Stimulated activated naive CD8-positive, alpha-beta T cell treated with anti-CD3 and anti-CD28 coated beads, Interleukin-15, amount 100 ng/mL, for 72 hours (primary cell): Measurements from ENCODE around the gene METTL24.
A peak's percentile ranks its signal among the peaks of the same experiment; 100 is the strongest.
"Not testable (repeated sequence)": the region's sequence is repeated elsewhere in the genome, so short reads cannot be mapped to it uniquely, and the experiment has no call there.

Experiments
- ATAC-seq: fragments of 150-1000 bp; cut with Tn5 transposase; 2 replicates; pipeline ENCODE4 v1.10.0; 2021; ENCODE audit warnings: mild to moderate bottlenecking, moderate library complexity
- DNase-seq, 2 donors: peaks; one replicate each; pipeline ENCODE4 v3.0.0; 2021 to 2022
- H3K27ac Mint-ChIP-seq, 2 donors: one replicate each; pipeline ENCODE4 v1.8.0; 2022; ENCODE audit warnings: mild to moderate bottlenecking in 2 of 2, mixed read lengths in 2 of 2, moderate library complexity in 2 of 2
- H3K27me3 Mint-ChIP-seq: one replicate; pipeline ENCODE4 v1.8.0; 2022; ENCODE audit warnings: mixed read lengths
- H3K4me1 Mint-ChIP-seq: one replicate; pipeline ENCODE4 v1.8.0; 2022; ENCODE audit warnings: mild to moderate bottlenecking, mixed read lengths
- H3K4me3 Mint-ChIP-seq, 2 donors: one replicate each; pipeline ENCODE4 v1.8.0; 2022; ENCODE audit warnings: mild to moderate bottlenecking in 2 of 2, mixed read lengths in 2 of 2, moderate library complexity in 1 of 2
- H3K9me3 Mint-ChIP-seq, 2 donors: one replicate each; pipeline ENCODE4 v1.8.0; 2022; ENCODE audit warnings: mixed read lengths in 2 of 2

METTL24 gene

GRCh38 chr6:110317646-110318045, 40.5 kb downstream of the METTL24 start:
- no peak for ATAC-seq
- no peaks in the 10 kb centered on the region for H3K9me3 Mint-ChIP-seq
- no peak overlapping the region for H3K4me3 Mint-ChIP-seq
- no peaks in the 10 kb centered on the region for H3K27me3 Mint-ChIP-seq
- H3K4me1 Mint-ChIP-seq, result no peaks in the 10 kb centered on the region
- no peak for DNase-seq
- no peak overlapping the region for H3K27ac Mint-ChIP-seq

GRCh38 chr6:110317189-110317588, 41.0 kb downstream of the METTL24 start:
- DNase-seq (no peak), ATAC-seq (no peak)
- Mint-ChIP-seq H3K27me3 (no peaks in the 10 kb centered on the region), H3K9me3 (no peaks in the 10 kb centered on the region), H3K4me3 (no peak overlapping the region), H3K4me1 (no peaks in the 10 kb centered on the region), H3K27ac (no peak overlapping the region)

GRCh38 chr6:110315869-110316398, 42.2 kb downstream of the METTL24 start:
- H3K4me1 Mint-ChIP-seq, result no peaks in the 10 kb centered on the region
- DNase-seq, result no peak
- no peak overlapping the region for H3K27ac Mint-ChIP-seq
- no peaks in the 10 kb centered on the region for H3K9me3 Mint-ChIP-seq
- no peaks in the 10 kb centered on the region for H3K27me3 Mint-ChIP-seq
- no peak overlapping the region for H3K4me3 Mint-ChIP-seq
- ATAC-seq, result no peak

GRCh38 chr6:110315207-110315868, 42.8 kb downstream of the METTL24 start:
- H3K4me1 Mint-ChIP-seq, result no peaks in the 10 kb centered on the region
- DNase-seq (no peak), ATAC-seq (no peak)
- H3K27me3 Mint-ChIP-seq, result no peaks in the 10 kb centered on the region
- H3K9me3 Mint-ChIP-seq, result peaks cover 0 to under 1% of the 10 kb centered on the region in 2 donors
- no peak overlapping the region for H3K27ac Mint-ChIP-seq
- no peak overlapping the region for H3K4me3 Mint-ChIP-seq

GRCh38 chr6:110310861-110311446, 47.2 kb downstream of the METTL24 start:
- no peak overlapping the region for H3K27ac Mint-ChIP-seq
- peaks cover 9 to 14% of the 10 kb centered on the region in 2 donors for H3K9me3 Mint-ChIP-seq
- ATAC-seq, result no peak
- H3K4me1 Mint-ChIP-seq, result no peaks in the 10 kb centered on the region
- no peaks in the 10 kb centered on the region for H3K27me3 Mint-ChIP-seq
- no peak for DNase-seq
- no peak overlapping the region for H3K4me3 Mint-ChIP-seq

- H3K9me3 Mint-ChIP-seq, result peaks cover 9 to 14% of the 10 kb centered on the region in 2 donors
- not testable (repeated sequence) for ATAC-seq, H3K4me3 Mint-ChIP-seq, H3K4me1 Mint-ChIP-seq, H3K27me3 Mint-ChIP-seq, H3K27ac Mint-ChIP-seq, DNase-seq
Measured at GRCh38 chr6:110309432-110309831, 48.7 kb downstream of the METTL24 start.

GRCh38 chr6:110307368-110307767, 50.8 kb downstream of the METTL24 start:
- no peak overlapping the region for H3K27ac Mint-ChIP-seq
- ATAC-seq (no peak), DNase-seq (no peak)
- no peaks in the 10 kb centered on the region for H3K27me3 Mint-ChIP-seq
- no peaks in the 10 kb centered on the region for H3K4me1 Mint-ChIP-seq
- H3K4me3 Mint-ChIP-seq, result no peak overlapping the region
- peaks cover 9 to 14% of the 10 kb centered on the region in 2 donors for H3K9me3 Mint-ChIP-seq

GRCh38 chr6:110305832-110306231, 52.3 kb downstream of the METTL24 start:
- H3K27me3 Mint-ChIP-seq, H3K4me1 Mint-ChIP-seq, H3K4me3 Mint-ChIP-seq, ATAC-seq, DNase-seq, H3K27ac Mint-ChIP-seq: not testable (repeated sequence)
- H3K9me3 Mint-ChIP-seq, result peaks cover 9 to 14% of the 10 kb centered on the region in 2 donors

GRCh38 chr6:110303692-110304091, 54.5 kb downstream of the METTL24 start:
- H3K27ac Mint-ChIP-seq, result not testable (repeated sequence)

GRCh38 chr6:110298916-110299315, 59.2 kb downstream of the METTL24 start:
- ATAC-seq, result no peak
- H3K4me3 Mint-ChIP-seq, result no peak overlapping the region
- no peaks in the 10 kb centered on the region for H3K9me3 Mint-ChIP-seq
- H3K27ac Mint-ChIP-seq, result no peak overlapping the region
- no peaks in the 10 kb centered on the region for H3K27me3 Mint-ChIP-seq
- peaks cover 14% of the 10 kb centered on the region for H3K4me1 Mint-ChIP-seq
- no peak for DNase-seq

More at GRCh38 chr6:110303692-110304091, 54.5 kb downstream of the METTL24 start:
- not testable (repeated sequence) for ATAC-seq, DNase-seq, H3K4me3 Mint-ChIP-seq, H3K9me3 Mint-ChIP-seq, H3K4me1 Mint-ChIP-seq, H3K27me3 Mint-ChIP-seq

- H3K4me1 Mint-ChIP-seq, result peaks cover 14% of the 10 kb centered on the region
- H3K27me3 Mint-ChIP-seq, result no peaks in the 10 kb centered on the region
- no peak overlapping the region for H3K27ac Mint-ChIP-seq
- no peak overlapping the region for H3K4me3 Mint-ChIP-seq
- DNase-seq (no peak), ATAC-seq (no peak)
- H3K9me3 Mint-ChIP-seq, result no peaks in the 10 kb centered on the region
Measured at GRCh38 chr6:110298411-110298810, 59.7 kb downstream of the METTL24 start.

GRCh38 chr6:110296241-110297025, 61.7 kb downstream of the METTL24 start:
- no peaks in the 10 kb centered on the region for H3K27me3 Mint-ChIP-seq
- H3K4me1 Mint-ChIP-seq, result peaks cover 14% of the 10 kb centered on the region
- no peaks in the 10 kb centered on the region for H3K9me3 Mint-ChIP-seq
- H3K4me3 Mint-ChIP-seq, result peak overlapping the region; percentile 24 to 76
- no peak for ATAC-seq
- no peak for DNase-seq
- no peak overlapping the region for H3K27ac Mint-ChIP-seq

- H3K27me3 Mint-ChIP-seq, result no peaks in the 10 kb centered on the region
- ATAC-seq (peak; percentile 88), DNase-seq (peak in 1 of 2 donors; percentile 13)
- H3K4me1 Mint-ChIP-seq, result peaks cover 14% of the 10 kb centered on the region
- peaks cover 0 to 6% of the 10 kb centered on the region in 2 donors for H3K9me3 Mint-ChIP-seq
- no peak overlapping the region for H3K27ac Mint-ChIP-seq
- peak overlapping the region in 1 of 2 donors; percentile 76 for H3K4me3 Mint-ChIP-seq
Measured at GRCh38 chr6:110295451-110296165, 62.5 kb downstream of the METTL24 start.

GRCh38 chr6:110287462-110288341, 70.4 kb downstream of the METTL24 start:
- DNase-seq, result no peak
- Mint-ChIP-seq H3K27ac (no peak overlapping the region), H3K4me1 (no peaks in the 10 kb centered on the region), H3K9me3 (peaks cover 0 to 22% of the 10 kb centered on the region in 2 donors), H3K27me3 (no peaks in the 10 kb centered on the region), H3K4me3 (no peak overlapping the region)
- ATAC-seq, result no peak
